HG03439 (cell line): ENCODE results near the gene AVP.
"Not testable (repeated sequence)": the region's sequence is repeated elsewhere in the genome, so short reads cannot be mapped to it uniquely, and the experiment has no call there.

Experiments
- ATAC-seq: cut with Tn5 transposase; IDR thresholded peaks from one replicate; pipeline ENCODE4 v1.9.1; 2021; ENCODE audit warnings: mild to moderate bottlenecking, moderate library complexity; ENCODE audit not compliant: unreplicated experiment

The AVP gene

GRCh38 chr20:3084283-3084985 lies at the start of gene AVP:
Gene AVP (minus strand): TSS chr20:3084724. CDS start chr20:3084674, 50 bp downstream.
- ATAC-seq, result no peak

DNA sequence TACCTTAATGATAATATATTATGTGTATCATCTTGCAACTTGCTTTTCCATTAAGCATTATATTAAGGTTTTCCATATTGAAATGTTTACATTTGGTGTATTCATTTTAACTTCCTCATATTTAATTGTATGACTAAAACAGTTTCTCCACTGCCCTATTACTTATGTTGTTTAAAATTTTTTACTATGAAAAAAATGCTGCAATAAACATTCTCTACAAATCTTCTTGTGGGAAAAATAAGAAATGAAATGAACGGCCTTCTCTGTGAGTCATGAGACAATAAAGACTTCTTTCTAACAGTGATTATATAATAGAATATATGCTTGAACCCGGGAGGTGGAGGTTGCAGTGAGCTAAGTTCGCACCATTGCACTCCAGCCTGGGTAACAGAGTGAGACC lies 49.6 kb upstream of the AVP start:
- ATAC-seq, result no peak

- no peak for ATAC-seq
Measured at GRCh38 chr20:3133155-3133554, 48.6 kb upstream of the AVP start.

DNA sequence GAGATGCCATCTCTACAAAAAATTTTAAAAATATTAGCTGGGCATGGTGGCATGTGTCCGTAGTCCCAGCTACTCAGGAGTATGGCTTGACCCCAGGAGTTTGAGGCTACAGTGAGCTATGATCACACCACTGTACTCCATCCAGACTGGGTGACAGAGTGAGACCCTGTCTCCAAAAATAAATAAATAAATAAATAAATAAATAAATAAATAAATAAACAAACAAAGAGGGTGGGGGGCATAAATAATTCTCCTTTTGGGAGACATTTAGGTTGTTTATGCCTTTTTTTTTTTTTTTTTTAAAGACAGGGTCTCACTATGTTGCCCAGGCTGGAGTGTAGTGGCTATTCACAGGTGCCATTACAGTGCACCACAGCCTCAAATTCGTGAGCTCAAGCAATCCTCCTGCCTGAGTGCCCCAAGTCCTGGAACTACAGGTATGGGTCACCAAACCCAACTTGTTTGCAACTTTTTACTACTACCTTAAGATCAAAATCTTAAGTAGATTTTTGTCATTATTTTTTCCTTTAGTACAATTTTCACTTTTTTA lies 45.6 kb upstream of the AVP start:
- no peak for ATAC-seq

DNA sequence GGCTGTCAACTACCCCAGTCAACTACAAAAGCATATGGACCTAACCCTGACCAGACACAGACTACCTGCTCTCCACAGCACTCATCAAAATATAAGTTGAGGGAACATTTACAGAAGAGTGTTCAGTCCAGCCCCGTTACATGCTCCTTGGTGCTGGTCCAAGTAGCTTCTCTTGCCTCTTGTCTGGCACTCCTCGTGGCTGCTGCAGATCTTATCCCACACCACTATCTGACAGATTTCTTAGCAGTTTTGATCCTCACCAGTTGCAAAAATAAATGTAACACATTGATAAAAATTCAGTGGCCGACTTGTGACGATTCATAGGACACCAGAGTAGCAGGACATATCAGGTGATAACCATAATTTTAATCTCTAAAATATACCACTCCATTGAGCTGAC lies 44.6 kb upstream of the AVP start:
- no peak for ATAC-seq

DNA sequence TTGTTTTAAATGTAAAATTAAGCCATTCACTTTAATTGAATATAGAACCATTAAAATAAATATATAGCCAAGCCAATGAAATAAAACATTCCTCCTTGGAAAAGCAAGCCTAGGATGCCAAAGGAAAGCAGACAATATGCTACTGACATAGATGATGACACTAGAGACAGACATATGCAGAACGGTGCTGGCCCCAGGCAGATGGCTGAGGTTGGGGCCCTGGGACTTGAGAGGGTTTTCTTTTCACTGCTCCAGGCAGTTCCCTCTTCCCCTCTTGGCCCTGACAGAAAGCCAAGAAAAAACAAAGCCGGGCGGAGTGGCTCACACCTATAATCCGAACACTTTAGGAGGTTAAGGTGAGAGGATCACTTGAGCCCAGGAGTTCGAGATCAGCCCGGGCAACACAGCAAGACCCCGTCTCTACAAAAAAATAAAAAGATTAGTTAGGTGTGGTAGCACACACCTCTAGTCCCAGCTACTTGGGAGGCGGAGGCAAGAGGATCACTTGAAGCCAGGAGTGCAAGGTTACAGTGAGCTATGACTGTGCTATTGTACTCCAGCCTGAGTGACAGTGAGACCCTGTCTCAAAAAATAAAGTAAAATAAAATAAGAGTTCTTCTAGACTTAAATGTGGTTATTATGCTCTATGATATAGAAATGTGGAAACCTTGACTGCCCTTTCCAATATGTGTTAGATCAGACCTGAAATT lies 43.9 kb upstream of the AVP start:
- no peak for ATAC-seq

DNA sequence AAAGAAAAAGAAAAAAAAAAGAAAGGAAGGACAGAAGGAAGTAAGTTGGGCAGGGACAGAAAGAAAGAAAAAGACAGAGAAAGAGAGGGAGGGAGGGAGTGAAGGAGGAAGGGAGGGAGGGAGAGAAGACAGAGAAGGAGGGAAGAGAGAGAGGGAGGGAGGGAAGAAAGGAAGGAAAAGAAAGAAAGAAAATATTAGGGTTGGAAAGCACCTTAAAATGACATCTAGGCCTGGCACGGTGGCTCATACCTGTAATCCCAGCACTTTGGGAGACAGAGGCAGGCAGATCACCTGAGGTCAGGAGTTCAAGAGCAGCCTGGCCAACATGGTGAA lies 42.0 kb upstream of the AVP start:
- no peak for ATAC-seq

- ATAC-seq, result not testable (repeated sequence)
Measured at GRCh38 chr20:3125776-3126526, 41.4 kb upstream of the AVP start.

DNA sequence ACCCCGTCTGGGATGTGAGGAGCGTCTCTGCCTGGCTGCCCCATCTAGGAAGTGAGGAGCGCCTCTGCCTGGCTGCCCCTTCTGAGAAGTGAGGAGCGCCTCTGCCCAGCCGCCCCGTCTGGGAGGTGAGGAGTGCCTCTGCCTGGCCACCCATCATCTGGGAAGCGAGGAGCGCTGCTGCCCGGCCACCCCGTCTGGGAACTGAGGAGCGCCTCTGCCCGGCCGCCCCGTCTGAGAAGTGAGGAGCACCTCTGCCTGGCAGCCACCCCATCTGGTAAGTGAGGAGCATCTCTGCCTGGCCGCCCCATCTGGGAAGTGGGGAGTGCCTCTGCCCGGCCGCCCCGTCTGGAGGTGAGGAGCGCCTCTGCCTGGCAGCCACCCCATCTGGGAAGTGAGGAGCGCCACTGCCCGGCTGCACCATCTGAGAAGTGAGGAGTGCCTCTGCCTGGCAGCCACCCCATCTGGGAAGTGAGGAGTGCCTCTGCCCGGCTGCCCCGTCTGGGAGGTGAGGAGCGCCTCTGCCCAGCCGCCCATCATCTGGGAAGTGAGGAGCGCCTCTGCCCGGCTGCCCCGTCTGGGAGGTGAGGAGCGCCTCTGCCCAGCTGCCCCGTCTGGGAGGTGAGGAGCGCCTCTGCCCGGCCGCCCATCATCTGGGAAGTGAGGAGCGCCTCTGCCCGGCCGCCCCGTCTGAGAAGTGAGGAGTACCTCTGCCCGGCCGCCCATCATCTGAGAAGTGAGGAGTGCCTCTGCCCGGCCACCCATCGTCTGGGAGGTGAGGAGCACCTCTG lies 40.4 kb upstream of the AVP start:
- ATAC-seq, result not testable (repeated sequence)

DNA sequence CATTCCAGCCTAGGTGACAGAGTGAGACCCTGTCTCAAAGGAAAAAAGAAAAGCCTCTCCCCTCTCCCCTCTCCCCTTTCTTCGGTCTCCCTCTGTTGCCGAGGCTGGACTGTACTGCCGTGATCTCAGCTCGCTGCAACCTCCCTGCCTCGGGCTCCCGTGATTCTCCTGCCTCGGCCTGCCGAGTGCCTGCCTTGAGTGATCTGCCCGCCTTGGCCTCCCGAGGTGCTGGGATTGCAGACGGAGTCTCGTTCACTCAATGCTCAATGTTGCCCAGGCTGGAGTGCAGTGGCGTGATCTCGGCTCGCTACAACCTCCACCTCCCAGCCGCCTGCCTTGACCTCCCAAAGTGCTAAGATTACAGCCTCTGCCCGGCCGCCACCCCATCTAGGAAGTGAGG lies 39.6 kb upstream of the AVP start:
- not testable (repeated sequence) for ATAC-seq

DNA sequence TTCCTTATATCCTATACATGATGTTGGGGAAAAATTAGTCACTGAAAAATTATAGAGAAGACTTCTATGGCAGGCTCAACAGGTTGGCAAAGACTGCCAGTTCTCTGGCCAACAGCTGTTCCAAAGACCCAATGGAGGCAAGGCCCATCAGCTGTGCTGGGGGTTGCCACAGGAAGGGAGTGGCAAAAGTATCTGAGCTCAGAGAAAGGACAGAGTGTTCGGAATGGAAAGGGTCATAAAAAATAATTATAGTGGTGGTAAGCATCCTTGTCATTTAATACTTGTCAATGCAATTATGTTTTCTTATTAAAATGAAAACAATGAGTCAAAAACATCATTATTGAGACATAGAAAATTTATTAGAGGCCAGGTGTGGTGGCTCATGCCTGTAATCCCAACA lies 39.0 kb upstream of the AVP start:
- no peak for ATAC-seq

- no peak for ATAC-seq
Measured at GRCh38 chr20:3121955-3122610, 37.6 kb upstream of the AVP start.

- ATAC-seq, result no peak
Measured at GRCh38 chr20:3121271-3121911, 36.9 kb upstream of the AVP start.

GRCh38 chr20:3119044-3119443 lies 34.5 kb upstream of the AVP start:
- ATAC-seq, result no peak

GRCh38 chr20:3117839-3118379 lies 33.4 kb upstream of the AVP start:
- ATAC-seq, result not testable (repeated sequence)

GRCh38 chr20:3116341-3116740 lies 31.8 kb upstream of the AVP start:
- ATAC-seq, result no peak

DNA sequence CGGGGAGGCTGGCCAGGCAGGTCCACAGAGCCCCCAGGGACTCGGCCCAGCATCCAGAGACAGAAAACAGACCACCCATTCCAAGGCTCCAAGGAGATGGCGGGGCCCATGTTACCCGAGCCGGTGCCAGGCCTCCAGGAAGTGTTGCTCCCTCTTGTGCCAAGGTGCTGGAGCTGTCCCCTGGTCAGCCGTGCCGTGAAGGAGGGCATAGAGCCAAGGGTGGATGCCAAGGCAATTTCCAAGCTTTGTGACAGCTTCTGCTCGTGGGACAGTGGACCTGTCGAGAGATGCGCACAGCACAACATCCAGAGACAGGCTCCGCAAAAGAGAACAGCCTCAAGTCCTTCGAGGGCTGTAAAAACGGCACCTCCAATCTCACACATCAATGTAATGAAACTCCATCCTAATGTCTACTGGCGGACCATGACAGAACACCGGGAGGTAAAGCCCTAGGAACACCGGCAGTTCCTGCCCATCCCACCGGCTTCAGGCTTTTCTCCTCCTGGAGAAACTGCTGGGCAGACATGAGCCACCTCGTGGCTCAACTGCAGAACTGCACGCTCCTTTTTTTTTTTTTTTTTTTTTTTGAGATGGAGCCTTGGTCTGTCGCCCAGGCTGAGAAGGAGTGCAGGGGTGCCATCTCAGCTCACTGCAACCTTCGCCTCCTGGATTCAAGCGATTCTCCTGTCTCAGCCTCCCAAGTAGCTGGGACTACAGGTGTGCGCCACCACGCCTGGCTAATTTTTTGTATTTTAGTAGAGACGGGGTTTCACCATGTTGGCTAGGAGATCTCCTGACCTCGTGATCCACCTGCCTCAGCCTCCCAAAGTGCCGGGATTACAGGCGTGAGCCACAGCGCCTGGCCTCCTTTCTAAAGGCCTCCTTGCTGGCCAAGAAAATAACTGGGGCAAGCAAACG lies 30.9 kb upstream of the AVP start:
- no peak for ATAC-seq

- ATAC-seq, result no peak
Measured at GRCh38 chr20:3111995-3112394, 27.5 kb upstream of the AVP start.

DNA sequence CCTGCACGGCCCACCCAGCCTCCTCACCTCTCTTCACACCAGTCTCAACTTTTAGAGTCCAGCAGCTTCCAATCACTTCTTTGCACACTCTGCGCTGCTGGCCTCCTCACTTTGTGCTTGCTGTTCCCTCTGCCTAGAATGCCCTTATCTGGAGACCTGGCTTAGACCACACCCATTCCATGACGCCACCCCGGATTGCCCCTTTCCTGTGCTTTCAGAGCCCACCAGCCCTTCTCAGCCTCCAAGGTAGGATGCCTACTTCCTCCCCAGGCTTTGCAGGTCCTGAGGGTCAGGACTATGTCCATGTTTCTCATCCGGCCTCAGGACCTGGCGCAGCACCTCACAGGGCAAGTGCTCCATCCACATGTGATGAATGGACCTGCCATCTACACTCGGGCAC lies 27.0 kb upstream of the AVP start:
- no peak for ATAC-seq
